Activated CD4-positive, CD25-positive, alpha-beta regulatory T cell treated with anti-CD3 and anti-CD28 coated beads, Interleukin-2, amount 50 U/mL, for 72 hours (primary cell): ENCODE data around the gene KISS1R.

Source experiments
- DNase-seq: peaks from one replicate; pipeline ENCODE4 v3.0.0; 2021

Gene KISS1R

GRCh38 chr19:900302-901111, 16.6 kb upstream of the KISS1R start:
- no peak for DNase-seq

- no peak for DNase-seq
These were observed 15.7 kb upstream of the KISS1R start for GRCh38 chr19:901216-902092.

GRCh38 chr19:902093-902370, 15.1 kb upstream of the KISS1R start:
- DNase-seq: no peak

- DNase-seq: no peak
These were observed 14.5 kb upstream of the KISS1R start for GRCh38 chr19:902446-903226.

GRCh38 chr19:903266-903797, 13.8 kb upstream of the KISS1R start:
- DNase-seq: no peak

- DNase-seq: no peak
These were observed 12.6 kb upstream of the KISS1R start for GRCh38 chr19:904545-904944.

- DNase-seq: no peak
These were observed 10.7 kb upstream of the KISS1R start for GRCh38 chr19:906480-906879.

GRCh38 chr19:907183-907853, 9.8 kb upstream of the KISS1R start:
- no peak for DNase-seq

- no peak for DNase-seq
These were observed 5.7 kb upstream of the KISS1R start for GRCh38 chr19:911197-912033.

- DNase-seq: no peak
These were observed 4.7 kb upstream of the KISS1R start for GRCh38 chr19:912181-913079.

- peak; percentile 88 for DNase-seq
These were observed 3.9 kb upstream of the KISS1R start, which contains the start of gene R3HDM4 for GRCh38 chr19:913080-913748. Gene R3HDM4, minus strand, starts transcription at chr19:913219. Its CDS starts 62 bp downstream, at chr19:913157.

GRCh38 chr19:916645-917322, 349 bp upstream of the KISS1R start:
- DNase-seq: no peak

GRCh38 chr19:918152-918437, 962 bp downstream of the KISS1R start:
- DNase-seq: no peak

GRCh38 chr19:918481-919198, 1.5 kb downstream of the KISS1R start:
- no peak for DNase-seq

GRCh38 chr19:919199-920050, 2.3 kb downstream of the KISS1R start:
- peak; percentile 45 for DNase-seq

GRCh38 chr19:920051-920864, 3.1 kb downstream of the KISS1R start:
- peak; percentile 63 for DNase-seq

GRCh38 chr19:924553-925086, 7.5 kb downstream of the KISS1R start:
- no peak for DNase-seq
